Osteoblast (primary cell): ENCODE measurements around the gene DBN1. TPM values are rescaled to one million over a fixed set of nuclear protein-coding genes. Genes with fewer than 3 reads are reported as not detected.

ENCODE experiments used
- DNase-seq: peaks from one replicate; pipeline ENCODE4 v3.0.0; 2011; ENCODE audit warnings: low spot score, mixed read lengths; ENCODE audit not compliant: insufficient read length; ENCODE audit errors: missing footprints
- H2AFZ ChIP-seq: 2 replicates; pipeline ENCODE4 v1.6.0; 2011; ENCODE audit warnings: mild to moderate bottlenecking, low read length
- H3K27ac ChIP-seq: 2 replicates; pipeline ENCODE4 v1.5.1; 2011; ENCODE audit warnings: mild to moderate bottlenecking, low read depth, low read length, moderate library complexity
- H3K27me3 ChIP-seq: 2 replicates; pipeline ENCODE4 v1.6.0; 2012; ENCODE audit warnings: mild to moderate bottlenecking, control low read depth, inconsistent platforms, low read length, moderate library complexity; ENCODE audit not compliant: insufficient read depth
- H3K36me3 ChIP-seq: 2 replicates; pipeline ENCODE4 v1.5.1; 2011; ENCODE audit warnings: mild to moderate bottlenecking, low read length, control low read depth, moderate library complexity; ENCODE audit not compliant: insufficient read depth
- H3K4me1 ChIP-seq: 2 replicates; pipeline ENCODE4 v1.5.1; 2011; ENCODE audit warnings: mild to moderate bottlenecking, low read length, control low read depth, moderate library complexity; ENCODE audit not compliant: insufficient read depth
- H3K4me2 ChIP-seq: 2 replicates; pipeline ENCODE4 v1.6.0; 2011; ENCODE audit warnings: mild to moderate bottlenecking, low read length; ENCODE audit not compliant: insufficient read depth
- H3K4me3 ChIP-seq: fragments of 200-600 bp; sonication (generic); 3 replicates; pipeline ENCODE4 v1.5.1; 2012; ENCODE audit warnings: mild to moderate bottlenecking, low read length, inconsistent platforms; ENCODE audit not compliant: insufficient read depth
- H3K79me2 ChIP-seq: 2 replicates; pipeline ENCODE4 v1.6.0; 2012; ENCODE audit warnings: mild to moderate bottlenecking, low read length, control low read depth, inconsistent platforms; ENCODE audit not compliant: insufficient read depth
- H3K9me3 ChIP-seq: 2 replicates; pipeline ENCODE4 v1.5.1; 2011; ENCODE audit warnings: low read depth, low read length, control low read depth
- H4K20me1 ChIP-seq: 2 replicates; pipeline ENCODE4 v1.6.0; 2012; ENCODE audit warnings: mild to moderate bottlenecking, low read length, control low read depth; ENCODE audit not compliant: insufficient read depth
- total RNA-seq: library from RNA; depleted of rRNA; stranded (reverse); fragments of >200 nt; gene quantifications from 2 replicates; pipeline ENCODE4 v1.2.3, GENCODE V29; 2012
- TF ChIP-seq, protein P1 (sequence below): IDR thresholded peaks from 2 replicates; pipeline ENCODE4 v1.5.1; 2011; ENCODE audit warnings: mild to moderate bottlenecking, low read depth, low read length, moderate library complexity; ENCODE audit errors: extremely low read depth

Gene DBN1
- total RNA-seq, 1 donor = 139 TPM

DNA sequence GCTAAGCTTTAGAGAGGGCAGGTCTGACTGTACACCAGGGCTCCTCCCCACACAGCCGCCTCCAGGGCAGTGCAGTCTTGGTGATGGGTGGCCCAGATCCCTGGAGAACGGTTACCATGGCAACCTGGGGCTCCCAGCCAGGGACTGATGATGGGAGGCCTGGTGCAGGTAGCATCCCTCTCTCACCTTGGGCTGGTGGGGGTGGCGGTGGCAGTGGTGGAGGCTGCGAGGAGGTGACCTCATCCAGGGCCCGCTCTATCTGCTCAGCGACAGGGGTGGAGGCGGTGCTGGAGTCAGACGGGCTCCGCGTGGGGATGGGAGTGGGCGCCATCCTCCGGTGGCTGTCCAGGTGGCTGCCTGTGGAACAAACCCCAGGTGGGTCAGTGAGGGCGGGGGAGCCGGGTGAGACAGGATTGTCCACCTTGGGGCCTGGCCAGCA, 14.5 kb downstream of the DBN1 start:
- Histone ChIP-seq H3K4me2 (no peak overlapping the region), H2AFZ (no peak overlapping the region), H3K36me3 (peaks cover 57% of the 10 kb centered on the region), H3K4me3 (no peak overlapping the region), H3K4me1 (peaks cover 15% of the 10 kb centered on the region), H3K27ac (no peak overlapping the region), H4K20me1 (peaks cover 53% of the 10 kb centered on the region), H3K27me3 (no peaks in the 10 kb centered on the region), H3K9me3 (no peaks in the 10 kb centered on the region), H3K79me2 (peaks cover 3% of the 10 kb centered on the region)
- peak; percentile 87 for DNase-seq
- TF ChIP-seq, protein P1, sequence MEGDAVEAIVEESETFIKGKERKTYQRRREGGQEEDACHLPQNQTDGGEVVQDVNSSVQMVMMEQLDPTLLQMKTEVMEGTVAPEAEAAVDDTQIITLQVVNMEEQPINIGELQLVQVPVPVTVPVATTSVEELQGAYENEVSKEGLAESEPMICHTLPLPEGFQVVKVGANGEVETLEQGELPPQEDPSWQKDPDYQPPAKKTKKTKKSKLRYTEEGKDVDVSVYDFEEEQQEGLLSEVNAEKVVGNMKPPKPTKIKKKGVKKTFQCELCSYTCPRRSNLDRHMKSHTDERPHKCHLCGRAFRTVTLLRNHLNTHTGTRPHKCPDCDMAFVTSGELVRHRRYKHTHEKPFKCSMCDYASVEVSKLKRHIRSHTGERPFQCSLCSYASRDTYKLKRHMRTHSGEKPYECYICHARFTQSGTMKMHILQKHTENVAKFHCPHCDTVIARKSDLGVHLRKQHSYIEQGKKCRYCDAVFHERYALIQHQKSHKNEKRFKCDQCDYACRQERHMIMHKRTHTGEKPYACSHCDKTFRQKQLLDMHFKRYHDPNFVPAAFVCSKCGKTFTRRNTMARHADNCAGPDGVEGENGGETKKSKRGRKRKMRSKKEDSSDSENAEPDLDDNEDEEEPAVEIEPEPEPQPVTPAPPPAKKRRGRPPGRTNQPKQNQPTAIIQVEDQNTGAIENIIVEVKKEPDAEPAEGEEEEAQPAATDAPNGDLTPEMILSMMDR = no peak

DNA sequence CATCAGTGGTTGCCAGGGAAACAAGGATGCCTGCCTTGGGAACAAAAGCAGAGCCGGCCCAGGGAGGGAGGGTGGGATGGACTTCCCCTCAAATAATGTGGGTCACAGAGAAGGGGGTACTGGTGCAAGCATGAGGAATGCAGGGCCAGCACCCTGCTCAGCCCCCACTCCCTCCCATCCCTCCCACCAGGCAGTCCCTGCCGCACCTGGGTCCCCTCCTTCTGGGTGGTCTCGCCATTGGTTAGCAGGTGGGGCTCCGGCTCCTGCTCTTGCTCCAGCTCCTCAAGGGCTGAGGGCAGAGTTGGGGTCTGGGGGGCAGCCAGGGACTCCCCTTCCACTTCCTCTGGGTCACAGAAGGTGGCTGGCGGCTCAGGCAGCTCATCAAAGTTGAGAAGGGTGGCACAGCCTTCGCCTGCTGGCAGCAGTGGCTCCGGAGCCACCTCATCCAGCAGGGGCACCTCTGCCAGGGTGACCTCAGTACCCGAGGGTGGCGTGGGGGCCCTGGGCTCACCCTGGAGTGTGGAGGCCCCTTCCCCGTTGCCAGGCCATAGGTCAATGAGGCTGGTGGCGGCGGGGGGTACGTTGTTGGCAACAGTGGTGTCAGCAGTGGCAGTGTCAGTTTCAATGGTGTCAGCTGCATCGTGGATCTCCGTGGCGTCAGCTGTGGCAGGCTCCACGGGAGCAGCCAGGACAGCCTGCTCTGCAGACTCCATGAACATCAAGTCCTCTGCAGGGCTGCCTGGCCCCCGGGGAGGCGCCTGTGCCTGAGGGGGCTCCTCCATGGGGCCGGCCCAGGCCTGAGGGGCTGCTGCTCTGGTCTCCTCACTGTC, 15.4 kb downstream of the DBN1 start:
- peaks cover 49% of the 10 kb centered on the region for H3K36me3 ChIP-seq
- peaks cover 19% of the 10 kb centered on the region for H3K4me1 ChIP-seq
- TF ChIP-seq, protein P1 = no peak
- no peak for DNase-seq
- peaks cover 62% of the 10 kb centered on the region for H4K20me1 ChIP-seq
- H3K4me3 ChIP-seq = no peak overlapping the region
- H3K27me3 ChIP-seq = no peaks in the 10 kb centered on the region
- no peak overlapping the region for H3K4me2 ChIP-seq
- H3K79me2 ChIP-seq = no peaks in the 10 kb centered on the region
- H3K27ac ChIP-seq = peak overlapping the region; percentile 45
- no peaks in the 10 kb centered on the region for H3K9me3 ChIP-seq
- no peak overlapping the region for H2AFZ ChIP-seq

DNA sequence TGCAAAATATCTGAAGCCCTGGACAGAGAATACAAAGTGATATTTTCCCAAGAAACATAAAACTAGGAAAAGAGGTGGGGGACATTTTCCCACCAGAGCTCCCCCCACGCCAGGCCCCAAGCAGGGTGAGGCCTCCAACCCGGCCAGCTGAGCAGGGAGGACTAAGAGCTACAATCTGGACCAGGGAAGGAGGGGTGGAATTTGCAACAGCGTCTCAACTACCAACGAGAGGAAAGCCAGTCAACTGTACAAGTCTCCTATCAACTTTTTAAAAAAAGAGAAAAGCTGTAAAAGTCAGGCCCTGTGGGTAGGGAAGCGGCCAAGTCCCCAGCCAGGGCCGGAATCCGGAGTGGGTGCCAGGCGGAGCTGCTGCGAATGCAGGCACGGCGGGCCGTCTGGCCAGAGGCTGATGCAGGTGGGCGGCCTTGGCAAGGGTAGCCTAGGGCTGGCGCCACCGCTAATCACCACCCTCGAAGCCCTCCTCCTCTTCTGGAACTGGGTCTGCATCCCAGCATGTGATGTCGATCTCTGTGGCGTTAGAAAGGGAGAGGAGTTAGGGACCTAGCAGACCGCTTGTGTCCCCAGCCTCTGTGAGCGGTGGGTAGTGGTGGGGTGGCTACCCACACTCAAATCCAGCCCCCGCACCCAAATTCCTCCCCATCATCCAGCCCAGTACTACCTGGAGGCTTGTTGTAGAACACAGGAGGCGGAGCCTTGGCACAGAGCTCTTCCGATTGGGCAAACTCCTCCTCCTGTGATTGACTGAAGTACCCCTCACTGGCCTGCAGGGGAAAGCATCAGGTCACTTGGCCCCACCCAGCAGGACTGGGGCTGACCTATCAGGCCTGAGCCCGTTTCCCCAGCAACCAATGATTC, 16.2 kb downstream of the DBN1 start:
- no peaks in the 10 kb centered on the region for H3K27me3 ChIP-seq
- no peak overlapping the region for H3K4me3 ChIP-seq
- peak; percentile 100 for DNase-seq
- peaks cover 70% of the 10 kb centered on the region for H4K20me1 ChIP-seq
- H3K79me2 ChIP-seq = no peaks in the 10 kb centered on the region
- no peak overlapping the region for H3K27ac ChIP-seq
- peaks cover 19% of the 10 kb centered on the region for H3K4me1 ChIP-seq
- H3K36me3 ChIP-seq = peaks cover 44% of the 10 kb centered on the region
- no peak overlapping the region for H2AFZ ChIP-seq
- no peak overlapping the region for H3K4me2 ChIP-seq
- H3K9me3 ChIP-seq = no peaks in the 10 kb centered on the region
- TF ChIP-seq, protein P1 = peak; percentile 60

DNA sequence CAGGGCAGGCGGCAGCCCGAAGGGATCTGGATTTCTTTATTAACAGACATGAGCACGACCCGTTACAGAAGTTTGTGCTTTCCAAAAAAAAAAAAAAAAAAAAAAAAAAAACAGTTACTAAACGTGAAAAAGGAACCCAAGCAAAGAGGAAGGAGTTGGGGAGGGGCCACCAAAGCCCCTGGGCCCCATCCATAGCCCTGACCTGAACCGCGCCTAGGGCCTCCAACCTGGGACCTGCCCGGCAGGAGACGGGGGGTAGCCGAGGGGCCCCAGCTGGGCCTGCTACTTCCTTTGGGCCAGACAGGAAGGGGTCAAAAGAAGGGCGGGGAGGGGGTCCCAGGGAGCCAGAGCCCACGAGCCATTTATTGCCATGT, 16.9 kb downstream of the DBN1 start:
- Histone ChIP-seq H3K9me3 (no peaks in the 10 kb centered on the region), H3K4me1 (peaks cover 19% of the 10 kb centered on the region), H3K27me3 (no peaks in the 10 kb centered on the region), H4K20me1 (peaks cover 72% of the 10 kb centered on the region), H3K4me3 (no peak overlapping the region), H3K36me3 (peaks cover 44% of the 10 kb centered on the region), H3K27ac (no peak overlapping the region), H2AFZ (no peak overlapping the region), H3K79me2 (no peaks in the 10 kb centered on the region), H3K4me2 (no peak overlapping the region)
- DNase-seq = no peak
- TF ChIP-seq, protein P1 = no peak
